ENCODE measurements around the gene ZSCAN16.

ZSCAN16 gene

DNA sequence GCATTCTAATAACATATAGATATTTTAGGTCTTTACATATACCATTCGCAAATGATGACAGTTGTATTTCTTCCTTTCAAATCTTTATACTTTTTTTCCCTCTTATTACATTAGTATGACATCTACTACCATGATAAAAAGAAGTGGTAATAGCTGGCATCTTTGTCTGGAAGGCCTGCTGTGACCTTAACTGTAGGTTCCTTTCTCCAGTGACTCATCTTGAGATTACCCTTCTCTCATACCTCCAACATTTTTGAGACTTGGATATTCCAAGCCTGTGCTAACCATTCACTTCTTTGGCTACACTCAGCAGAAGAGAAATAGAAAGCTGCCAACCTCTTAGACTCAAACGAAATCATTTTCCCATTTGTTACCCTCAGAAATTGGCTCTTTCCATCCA lies 47.6 kb downstream of the ZSCAN16 start:
- DNase-seq (ENCODE audit: low read depth), result no peak

DNA sequence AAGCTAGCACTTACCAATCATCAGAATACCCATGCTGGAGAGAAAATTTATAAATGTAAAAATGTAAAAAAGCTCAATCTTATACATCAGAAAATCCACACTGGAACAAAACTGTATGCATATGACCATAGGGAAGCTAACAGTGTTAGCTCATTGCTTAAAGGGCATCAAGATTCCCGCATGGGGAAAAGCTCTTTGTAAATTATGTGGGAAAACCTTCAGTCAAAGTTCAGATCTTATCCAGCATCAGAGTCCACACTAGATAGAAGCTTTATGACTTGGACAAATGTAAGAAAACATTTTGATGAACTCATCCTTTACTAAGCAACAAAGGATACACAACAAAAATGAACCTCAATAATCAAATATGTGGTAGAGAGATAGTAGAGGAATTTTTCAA lies 52.0 kb downstream of the ZSCAN16 start:
- no peak for DNase-seq (ENCODE audit: low read depth)

Data from stromal cell of bone marrow (primary cell).